GM10847 (cell line): ENCODE data around the gene SKI.

Experiments
- POLR2A ChIP-seq: IDR thresholded peaks from 2 replicates; pipeline ENCODE4 v1.6.1; 2011; ENCODE audit not compliant: insufficient read length; ENCODE audit errors: extremely low read depth

SKI gene

GRCh38 chr1:2277741-2278488 lies 49.8 kb downstream of the SKI start:
- TF ChIP-seq POLR2A, result no peak

GRCh38 chr1:2278591-2279209 lies 50.6 kb downstream of the SKI start:
- no peak for TF ChIP-seq POLR2A

- no peak for TF ChIP-seq POLR2A
These were observed 51.1 kb downstream of the SKI start for GRCh38 chr1:2279210-2279639.

- no peak for TF ChIP-seq POLR2A
These were observed 51.7 kb downstream of the SKI start for GRCh38 chr1:2279817-2280216.

- no peak for TF ChIP-seq POLR2A
These were observed 54.6 kb downstream of the SKI start for GRCh38 chr1:2282556-2283270.

- TF ChIP-seq POLR2A, result no peak
These were observed 55.4 kb downstream of the SKI start for GRCh38 chr1:2283371-2283990.

GRCh38 chr1:2283991-2284895 lies 56.1 kb downstream of the SKI start:
- TF ChIP-seq POLR2A, result no peak

- TF ChIP-seq POLR2A, result no peak
These were observed 56.8 kb downstream of the SKI start for GRCh38 chr1:2284932-2285331.

- no peak for TF ChIP-seq POLR2A
These were observed 58.8 kb downstream of the SKI start for GRCh38 chr1:2286923-2287322.

GRCh38 chr1:2287649-2288048 lies 59.5 kb downstream of the SKI start:
- TF ChIP-seq POLR2A, result no peak

GRCh38 chr1:2288311-2288710 lies 60.2 kb downstream of the SKI start:
- TF ChIP-seq POLR2A, result no peak

- no peak for TF ChIP-seq POLR2A
These were observed 60.9 kb downstream of the SKI start for GRCh38 chr1:2288816-2289536.

- TF ChIP-seq POLR2A, result no peak
These were observed 61.5 kb downstream of the SKI start for GRCh38 chr1:2289607-2290006.

GRCh38 chr1:2290171-2290578 lies 62.1 kb downstream of the SKI start:
- TF ChIP-seq POLR2A, result no peak
